Spleen (tissue), 11 donors: ENCODE results near the gene CFAP119. TPM values are rescaled to one million over a fixed set of nuclear protein-coding genes. Genes with fewer than 3 reads are reported as not detected.

Experiments
- DNase-seq: peaks from one replicate; pipeline ENCODE4 v3.0.0-alpha.2; 2020
- H3K27ac ChIP-seq, 8 donors: fragments of 200-600 bp; sonication (generic) in 7 of 8; 1 replicate in 4 of 8; 2 replicates in 4 of 8; pipeline versions ENCODE4 v1.5.0 to v1.8.0; 2016 to 2021; ENCODE audit warnings: inconsistent platforms in 4 of 8, mild to moderate bottlenecking in 4 of 8, moderate library complexity in 1 of 8
- H3K27me3 ChIP-seq, 7 donors: fragments of 200-600 bp; sonication (generic) in 6 of 7; replicated peaks in 1 of 7; 1 replicate in 4 of 7; 2 replicates in 3 of 7; pipeline versions ENCODE4 v1.5.0 to v1.8.0; 2016 to 2021; ENCODE audit warnings: inconsistent platforms in 3 of 7, mild to moderate bottlenecking in 1 of 7
- H3K36me3 ChIP-seq, 6 donors: fragments of 200-600 bp; sonication (generic) in 5 of 6; 1 replicate in 4 of 6; 2 replicates in 2 of 6; pipeline versions ENCODE4 v1.5.0 to v1.8.0; 2016 to 2021; ENCODE audit warnings: inconsistent platforms in 2 of 6
- H3K4me1 ChIP-seq, 6 donors: fragments of 200-600 bp; sonication (generic) in 5 of 6; 1 replicate in 3 of 6; 2 replicates in 3 of 6; pipeline versions ENCODE4 v1.5.0 to v1.8.0; 2016 to 2021; ENCODE audit warnings: inconsistent platforms in 3 of 6
- H3K4me3 ChIP-seq, 8 donors: fragments of 200-600 bp; sonication (generic) in 7 of 8; 1 replicate in 4 of 8; 2 replicates in 4 of 8; pipeline versions ENCODE4 v1.5.0 to v1.8.0; 2016 to 2021; ENCODE audit warnings: inconsistent platforms in 4 of 8, mild to moderate bottlenecking in 4 of 8, moderate library complexity in 2 of 8
- H3K9me3 ChIP-seq, 8 donors: fragments of 200-600 bp; sonication (generic) in 7 of 8; 1 replicate in 4 of 8; 2 replicates in 4 of 8; pipeline versions ENCODE4 v1.5.0 to v1.8.0; 2016 to 2021; ENCODE audit warnings: inconsistent platforms in 4 of 8
- POLR2A ChIP-seq, 3 donors: fragments of 450-650 bp; IDR thresholded peaks; one replicate each; pipeline ENCODE4 v1.5.1; 2017; ENCODE audit warnings: antibody characterized with exemption in 3 of 3, mild to moderate bottlenecking in 1 of 3
- POLR2AphosphoS5 ChIP-seq, 3 donors: sonication (generic); formaldehyde crosslinking; IDR thresholded peaks; one replicate each; pipeline ENCODE4 v1.5.1; 2017; ENCODE audit warnings: antibody characterized with exemption in 3 of 3
- WGBS, 5 donors: extraction: QIAGEN DNeasy Blood & Tissue Kit in 3 of 5; methylation state at CpG; one replicate each; pipeline versions ENCODE4 v1.1.5 to v1.1.7; 2013 to 2018; 5-methylcytosine and 5-hydroxymethylcytosine counted together
- intact Hi-C: fragments of 100-400 bp; cut with DNase I; formaldehyde crosslinking; loops from one replicate; pipeline ENCODE4 v1.15.0; 2023; ENCODE audit warnings: low total_unique reads
- polyA plus RNA-seq, 3 donors: library from polyadenylated mRNA; stranded (reverse); fragments of 200-250 nt; gene quantifications; one replicate each; pipeline ENCODE4 v1.2.1, GENCODE V29; 2013
- total RNA-seq, 7 donors: library from RNA; depleted of rRNA in 3 of 7; stranded (reverse); fragments of >200 nt in 3 of 7; fragmentation: NEBNext Ultra II Directional in 4 of 7; extraction: Animal tissue kit (Norgen Biotek cat#: 25700) in 4 of 7; gene quantifications; one replicate each; pipeline versions ENCODE4 v1.1.0 to v1.2.1, GENCODE V29; 2016 to 2021
- TF ChIP-seq, protein P1 (sequence below), 11 experiments: fragments of 200-600 bp in 7 of 11; fragments of 450-650 bp in 4 of 11; sonication (generic) in 4 of 11; IDR thresholded peaks in 8 of 11; conservative IDR thresholded peaks in 3 of 11; 1 replicate in 7 of 11; 2 replicates in 4 of 11; pipeline versions ENCODE4 v1.4.0 to v1.8.0; 2016 to 2021; ENCODE audit warnings: antibody characterized with exemption in 11 of 11, inconsistent platforms in 4 of 11, mild to moderate bottlenecking in 1 of 11
- donor health status: healthy with polysubstance abuse.
- donor health status: DM: no; HTN: no; CAD: no; lungs with moderate emphysema.
- donor health status: DM: no; HTN: no; CAD: no.
- donor health status: Bipolar disorder and iron deficiency.
- donor health status: healthy.
- donor health status: DM: no; HTN: no; CAD: no.
- donor health status: DM: yes; HTN: yes; CAD: no.

The CFAP119 gene
- total and polyA plus RNA-seq, 10 donors, result 3.1 to 15.5 (median 4.5) TPM

DNA sequence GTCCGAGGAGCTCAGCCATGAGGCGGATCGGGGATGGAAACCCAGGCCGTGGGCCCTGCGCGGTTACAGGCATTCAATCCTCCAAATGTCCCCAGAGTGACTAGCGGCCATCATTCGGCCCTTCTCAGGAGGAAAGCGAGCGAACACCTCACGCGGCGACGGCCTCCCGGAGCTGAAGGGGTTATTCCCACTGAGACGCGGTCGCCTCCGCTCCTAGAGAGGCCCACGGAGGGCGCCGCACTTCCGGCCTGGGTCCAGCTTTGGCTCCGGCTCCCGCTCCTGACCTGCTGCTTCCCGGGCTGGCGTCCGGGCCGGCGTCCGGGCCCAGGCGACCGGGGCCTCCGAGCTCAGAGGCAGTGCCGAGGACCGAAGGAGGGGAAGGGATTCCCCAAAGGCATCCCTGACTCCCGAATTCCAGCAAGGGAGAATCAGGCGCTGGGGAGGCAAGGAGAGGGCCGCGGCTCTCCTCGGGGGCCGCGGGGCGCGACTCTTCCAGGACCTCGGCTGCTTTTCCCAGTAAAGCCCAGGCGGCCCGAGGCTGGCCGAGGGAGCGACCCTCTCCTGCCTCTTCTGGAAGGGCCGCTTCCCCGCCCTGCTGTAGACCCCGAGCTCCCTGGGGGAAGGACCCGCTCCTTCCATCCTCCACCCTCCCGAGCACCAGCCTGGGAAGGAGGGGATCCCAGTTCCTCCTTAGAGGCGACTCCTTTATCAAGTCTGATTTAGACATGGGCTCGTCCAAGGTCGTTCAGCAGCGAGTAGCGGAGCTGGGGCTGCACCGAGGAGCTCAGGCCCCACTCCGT is 43.7 kb upstream of the CFAP119 start:
- TF ChIP-seq, protein P1, sequence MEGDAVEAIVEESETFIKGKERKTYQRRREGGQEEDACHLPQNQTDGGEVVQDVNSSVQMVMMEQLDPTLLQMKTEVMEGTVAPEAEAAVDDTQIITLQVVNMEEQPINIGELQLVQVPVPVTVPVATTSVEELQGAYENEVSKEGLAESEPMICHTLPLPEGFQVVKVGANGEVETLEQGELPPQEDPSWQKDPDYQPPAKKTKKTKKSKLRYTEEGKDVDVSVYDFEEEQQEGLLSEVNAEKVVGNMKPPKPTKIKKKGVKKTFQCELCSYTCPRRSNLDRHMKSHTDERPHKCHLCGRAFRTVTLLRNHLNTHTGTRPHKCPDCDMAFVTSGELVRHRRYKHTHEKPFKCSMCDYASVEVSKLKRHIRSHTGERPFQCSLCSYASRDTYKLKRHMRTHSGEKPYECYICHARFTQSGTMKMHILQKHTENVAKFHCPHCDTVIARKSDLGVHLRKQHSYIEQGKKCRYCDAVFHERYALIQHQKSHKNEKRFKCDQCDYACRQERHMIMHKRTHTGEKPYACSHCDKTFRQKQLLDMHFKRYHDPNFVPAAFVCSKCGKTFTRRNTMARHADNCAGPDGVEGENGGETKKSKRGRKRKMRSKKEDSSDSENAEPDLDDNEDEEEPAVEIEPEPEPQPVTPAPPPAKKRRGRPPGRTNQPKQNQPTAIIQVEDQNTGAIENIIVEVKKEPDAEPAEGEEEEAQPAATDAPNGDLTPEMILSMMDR (IDR thresholded peaks at IDR 0.05 in 8 of 11, conservative IDR thresholded peaks at IDR 0.05 in 3 of 11), result peak in 1 of 11 experiments; percentile 12
- peak; percentile 91 to 94 (median 94) for TF ChIP-seq POLR2AphosphoS5 (IDR thresholded peaks at IDR 0.05)
- peak in 1 of 3 donors; percentile 48 for TF ChIP-seq POLR2A (IDR thresholded peaks at IDR 0.05)
- H3K9me3 ChIP-seq, result no peaks in the 10 kb centered on the region
- peak; percentile 93 for DNase-seq

DNA sequence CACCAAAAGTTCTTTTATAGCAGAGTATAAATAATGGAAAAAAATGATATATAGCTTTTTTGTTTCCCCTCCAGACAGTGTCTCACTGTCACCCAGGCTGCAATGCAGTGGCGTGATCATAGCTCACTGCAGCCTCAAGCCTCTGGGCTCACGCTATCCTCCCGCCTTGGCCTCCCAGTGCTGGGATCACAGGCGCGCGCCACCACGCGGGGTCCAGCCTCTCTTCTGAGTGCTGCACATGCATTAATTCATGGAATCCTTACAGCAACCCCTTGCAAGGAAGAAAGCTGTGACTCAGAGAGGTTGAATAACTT is 43.2 kb upstream of the CFAP119 start:
- peak; percentile 69 for DNase-seq
- 52 to 65% (median 61%) methylated on average over 8 of the region's 8 CpGs for WGBS, 5 donors

More for the DNA sequence above, 43.7 kb upstream of the CFAP119 start:
- peak overlapping the region; percentile 39 to 89 (median 76) for H3K4me3 ChIP-seq
- H3K27ac ChIP-seq, result peak overlapping the region; percentile 43 to 89 (median 88)
- no peaks in the 10 kb centered on the region for H3K36me3 ChIP-seq
- H3K4me1 ChIP-seq, result peaks cover 6 to 39% (median 16%) of the 10 kb centered on the region in 6 donors
- H3K27me3 ChIP-seq, result peaks cover 0 to 4% (median 0%) of the 10 kb centered on the region in 7 donors
- intact Hi-C loops, result no loop called here
- WGBS, 5 donors, result 1 to 7% (median 4%) methylated on average over 27 to 62 of the region's 62 CpGs

GRCh38 chr16:30802936-30803335 is 41.1 kb upstream of the CFAP119 start:
- H3K4me3 ChIP-seq, result no peak overlapping the region
- no peak overlapping the region for H3K27ac ChIP-seq
- 67 to 86% (median 71%) methylated on average over 3 of the region's 3 CpGs for WGBS, 5 donors
- H3K4me1 ChIP-seq, result peaks cover 6 to 33% (median 16%) of the 10 kb centered on the region in 6 donors
- no peak for DNase-seq
- intact Hi-C loops, result no loop called here
- no peaks in the 10 kb centered on the region for H3K36me3 ChIP-seq
- TF ChIP-seq, protein P1 (IDR thresholded peaks at IDR 0.05 in 8 of 11, conservative IDR thresholded peaks at IDR 0.05 in 3 of 11), result no peak
- no peak for TF ChIP-seq POLR2AphosphoS5 (IDR thresholded peaks at IDR 0.05)
- TF ChIP-seq POLR2A (IDR thresholded peaks at IDR 0.05), result no peak
- no peaks in the 10 kb centered on the region for H3K9me3 ChIP-seq
- peaks cover 0 to 4% (median 0%) of the 10 kb centered on the region in 7 donors for H3K27me3 ChIP-seq

More for the DNA sequence above, 43.2 kb upstream of the CFAP119 start:
- H3K36me3 ChIP-seq, result no peaks in the 10 kb centered on the region
- intact Hi-C loops, result no loop called here
- H3K9me3 ChIP-seq, result no peaks in the 10 kb centered on the region
- peak overlapping the region; percentile 43 to 89 (median 88) for H3K27ac ChIP-seq
- H3K4me3 ChIP-seq, result peak overlapping the region; percentile 39 to 89 (median 76)
- TF ChIP-seq POLR2AphosphoS5 (IDR thresholded peaks at IDR 0.05) (no peak), POLR2A (IDR thresholded peaks at IDR 0.05) (no peak)
- TF ChIP-seq, protein P1 (IDR thresholded peaks at IDR 0.05 in 8 of 11, conservative IDR thresholded peaks at IDR 0.05 in 3 of 11), result no peak
- H3K4me1 ChIP-seq, result peaks cover 6 to 39% (median 16%) of the 10 kb centered on the region in 6 donors
- H3K27me3 ChIP-seq, result peaks cover 0 to 4% (median 0%) of the 10 kb centered on the region in 7 donors

GRCh38 chr16:30797670-30798309 is 35.9 kb upstream of the CFAP119 start:
- Histone ChIP-seq H3K4me3 (no peak overlapping the region), H3K27ac (no peak overlapping the region), H3K9me3 (no peaks in the 10 kb centered on the region), H3K4me1 (no peaks in the 10 kb centered on the region), H3K27me3 (no peaks in the 10 kb centered on the region), H3K36me3 (no peaks in the 10 kb centered on the region)
- intact Hi-C loops, result no loop called here
- WGBS, 5 donors, result 69 to 84% (median 79%) methylated on average over 8 of the region's 8 CpGs
- TF ChIP-seq POLR2A (IDR thresholded peaks at IDR 0.05), result no peak
- no peak for TF ChIP-seq POLR2AphosphoS5 (IDR thresholded peaks at IDR 0.05)
- TF ChIP-seq, protein P1 (IDR thresholded peaks at IDR 0.05 in 8 of 11, conservative IDR thresholded peaks at IDR 0.05 in 3 of 11), result no peak
- no peak for DNase-seq
